LHCN-M2 (cell line): ENCODE data around the gene AADACL3. TPM values are rescaled to one million over a fixed set of nuclear protein-coding genes. Genes with fewer than 3 reads are reported as not detected.
A peak's percentile ranks its signal among the peaks of the same experiment; 100 is the strongest.
"Not testable (repeated sequence)": the region's sequence is repeated elsewhere in the genome, so short reads cannot be mapped to it uniquely, and the experiment has no call there.

Experiments
- DNase-seq: peaks from one replicate; pipeline ENCODE4 v3.0.0-alpha.2; 2012; ENCODE audit warnings: low read depth
- polyA plus RNA-seq: library from polyadenylated mRNA; unstranded; fragments of >200 nt; gene quantifications from one replicate; pipeline ENCODE4 v1.2.1, GENCODE V29; 2012; ENCODE audit warnings: missing spikeins
- total RNA-seq: library from RNA; depleted of rRNA; stranded (reverse); fragments of >200 nt; gene quantifications from 2 replicates; pipeline ENCODE4 v1.2.3, GENCODE V29; 2014; rRNA removed

AADACL3 gene
- not detected in 2 replicates for total RNA-seq
- not detected for polyA plus RNA-seq

GRCh38 chr1:12715896-12716437, at the start of gene AADACL3:
Gene AADACL3 (plus strand): TSS chr1:12716110. CDS start chr1:12716177, 67 bp downstream.
- no peak for DNase-seq

DNA sequence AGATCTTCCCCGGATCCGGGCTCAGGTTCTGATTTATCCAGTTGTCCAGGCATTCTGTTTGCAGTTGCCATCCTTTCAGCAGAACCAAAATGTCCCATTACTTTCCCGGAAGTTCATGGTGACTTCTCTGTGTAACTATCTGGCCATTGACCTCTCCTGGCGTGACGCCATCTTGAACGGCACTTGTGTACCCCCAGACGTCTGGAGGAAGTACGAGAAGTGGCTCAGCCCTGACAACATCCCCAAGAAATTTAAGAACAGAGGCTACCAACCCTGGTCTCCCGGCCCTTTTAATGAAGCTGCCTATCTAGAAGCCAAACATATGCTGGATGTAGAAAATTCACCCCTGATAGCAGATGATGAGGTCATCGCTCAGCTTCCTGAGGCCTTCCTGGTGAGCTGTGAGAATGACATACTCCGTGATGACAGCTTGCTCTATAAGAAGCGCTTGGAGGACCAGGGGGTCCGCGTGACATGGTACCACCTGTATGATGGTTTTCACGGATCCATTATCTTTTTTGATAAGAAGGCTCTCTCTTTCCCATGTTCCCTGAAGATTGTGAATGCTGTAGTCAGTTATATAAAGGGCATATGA, 49.7 kb upstream of the AADACL3 start:
- no peak for DNase-seq

DNA sequence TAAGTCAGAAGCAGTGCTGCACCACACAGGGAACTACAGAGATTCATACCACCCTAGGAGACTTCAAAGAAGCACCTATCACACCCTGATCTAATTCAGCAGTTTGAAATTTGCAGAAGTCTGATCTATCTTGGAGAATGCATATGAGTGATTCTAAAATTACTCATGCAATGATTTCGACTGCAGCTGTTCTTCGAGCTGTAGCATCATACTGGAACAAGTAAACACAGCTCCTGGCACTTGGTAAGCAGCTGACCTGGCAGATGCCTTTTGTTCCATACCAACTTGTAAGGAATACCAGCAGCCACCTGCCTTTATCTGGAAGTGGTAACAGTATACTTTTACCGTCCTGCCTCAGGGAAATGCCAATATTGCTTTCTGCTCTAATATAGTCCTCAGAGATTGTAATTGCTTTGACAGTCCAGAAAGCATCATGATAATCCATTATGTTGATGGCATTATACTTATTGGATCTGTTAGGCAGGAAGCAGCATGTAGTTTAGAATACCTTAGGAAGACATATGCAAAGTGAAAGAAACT, 46.3 kb upstream of the AADACL3 start:
- peak; percentile 91 for DNase-seq

DNA sequence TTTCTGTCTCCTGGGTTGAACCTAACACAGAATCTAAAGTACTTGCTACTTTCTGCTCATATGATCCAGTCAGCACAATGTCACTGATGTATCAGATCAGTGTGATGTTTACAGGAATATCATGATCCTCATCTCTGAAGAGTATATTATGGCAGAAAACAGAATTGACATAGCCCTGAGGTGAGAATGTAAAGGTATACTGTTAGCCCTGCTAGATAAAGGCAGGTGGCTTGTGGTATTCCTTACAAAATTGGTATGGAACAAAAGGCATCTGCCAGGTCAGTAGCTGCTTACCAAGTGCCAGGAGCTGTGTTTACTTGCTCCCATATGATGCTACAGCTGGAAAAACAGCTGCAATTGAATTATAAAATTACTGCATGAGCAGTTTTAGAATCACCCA, 41.6 kb upstream of the AADACL3 start:
- DNase-seq = no peak

DNA sequence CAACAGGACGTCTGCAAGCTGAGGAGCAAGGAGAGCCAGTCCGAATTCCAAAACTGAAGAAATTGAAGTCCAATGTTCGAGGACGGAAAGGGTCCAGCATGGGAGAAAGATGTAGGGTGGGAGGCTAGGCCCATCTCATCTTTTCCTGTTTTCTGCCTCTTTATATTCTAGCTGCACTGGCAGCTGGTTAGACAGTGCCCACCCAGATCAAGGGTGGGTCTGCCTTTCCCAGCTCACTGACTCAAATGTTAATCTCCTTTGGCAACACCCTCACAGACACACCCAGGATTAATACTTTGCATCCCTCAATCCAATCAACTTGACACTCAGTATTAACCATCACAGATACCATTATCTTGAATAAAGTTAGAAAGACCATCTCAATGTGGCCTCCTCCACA, 39.8 kb upstream of the AADACL3 start:
- not testable (repeated sequence) for DNase-seq

DNA sequence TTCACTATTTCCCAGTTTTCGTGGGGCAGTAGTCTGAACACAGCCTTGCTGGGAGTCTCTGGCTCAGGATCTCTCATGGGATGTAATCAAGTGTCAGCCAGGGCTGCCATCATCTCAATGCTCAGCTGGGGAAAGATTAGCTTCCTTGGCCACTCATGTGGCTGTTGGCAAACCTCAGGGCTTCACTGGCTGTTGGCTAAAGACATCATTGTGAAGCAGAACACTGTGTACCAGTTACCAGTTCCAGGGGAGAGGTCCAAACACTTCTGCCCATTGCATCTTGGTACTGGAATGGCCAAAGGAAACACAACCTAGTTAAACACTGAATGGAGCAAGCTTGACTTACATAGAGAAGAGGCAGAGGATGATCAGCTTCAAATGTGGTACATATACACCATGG, 38.3 kb upstream of the AADACL3 start:
- no peak for DNase-seq

DNA sequence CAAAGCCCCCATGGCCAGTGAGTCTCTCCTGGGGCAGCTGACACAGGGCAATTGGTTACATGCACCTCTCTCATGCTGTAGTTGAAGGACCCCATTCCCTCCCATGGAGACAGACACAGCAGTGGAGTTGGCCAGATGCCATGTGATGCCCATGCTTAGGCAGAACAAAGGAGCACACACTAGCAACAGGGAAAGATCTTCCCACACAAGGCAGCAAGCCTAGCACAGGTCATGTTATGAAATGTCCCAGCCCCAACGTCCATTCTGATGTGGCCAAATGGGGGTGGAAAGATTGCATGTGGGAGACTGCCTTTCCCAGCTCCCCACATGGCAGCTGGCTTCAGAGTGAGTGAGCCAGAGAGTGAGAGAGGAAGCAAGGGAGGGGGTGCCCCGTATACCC, 37.6 kb upstream of the AADACL3 start:
- no peak for DNase-seq

DNA sequence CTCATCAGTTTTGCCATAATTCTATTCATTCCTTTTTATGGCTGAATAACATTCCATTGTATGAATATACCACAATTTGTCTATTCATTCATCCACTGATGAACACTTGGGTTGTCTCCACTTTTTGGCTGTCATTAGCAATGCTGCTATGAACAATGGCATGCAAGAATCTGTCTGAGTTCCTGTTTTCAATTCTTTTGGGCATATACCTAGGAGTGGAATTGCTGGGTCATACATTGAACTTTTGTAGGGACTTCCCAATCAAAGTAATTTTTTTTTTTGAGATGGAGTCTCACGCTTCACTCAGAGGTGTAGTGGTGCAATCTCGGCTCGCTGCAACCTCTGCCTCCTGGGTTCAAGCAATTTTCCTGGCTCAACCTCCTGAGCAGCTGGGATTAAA, 37.1 kb upstream of the AADACL3 start:
- DNase-seq = no peak

GRCh38 chr1:12690156-12690555, 25.8 kb upstream of the AADACL3 start:
- no peak for DNase-seq

GRCh38 chr1:12692967-12693782, 22.7 kb upstream of the AADACL3 start:
- no peak for DNase-seq

DNA sequence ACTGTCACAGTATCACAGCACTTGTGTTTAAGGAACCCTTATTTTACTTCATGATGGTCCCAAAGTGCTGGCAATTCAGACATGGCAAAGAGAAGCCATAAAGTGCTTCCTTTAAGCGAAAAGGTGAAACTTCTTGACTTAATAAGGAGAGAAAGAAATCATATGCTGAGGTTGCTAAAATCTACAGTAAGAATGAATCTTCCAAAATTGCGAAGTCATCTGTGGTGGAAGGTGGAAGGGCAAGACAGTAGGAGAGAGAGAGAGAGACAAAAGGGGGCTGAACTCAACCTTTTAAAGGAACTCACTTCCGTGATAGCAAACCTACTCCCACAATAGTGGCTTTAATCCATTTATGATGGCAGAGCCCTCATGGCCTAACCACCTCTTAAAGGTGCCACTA, 19.3 kb upstream of the AADACL3 start:
- no peak for DNase-seq

GRCh38 chr1:12697397-12697796, 18.5 kb upstream of the AADACL3 start:
- no peak for DNase-seq

- DNase-seq = no peak
These were observed 12.0 kb upstream of the AADACL3 start for GRCh38 chr1:12703821-12704451.

DNA sequence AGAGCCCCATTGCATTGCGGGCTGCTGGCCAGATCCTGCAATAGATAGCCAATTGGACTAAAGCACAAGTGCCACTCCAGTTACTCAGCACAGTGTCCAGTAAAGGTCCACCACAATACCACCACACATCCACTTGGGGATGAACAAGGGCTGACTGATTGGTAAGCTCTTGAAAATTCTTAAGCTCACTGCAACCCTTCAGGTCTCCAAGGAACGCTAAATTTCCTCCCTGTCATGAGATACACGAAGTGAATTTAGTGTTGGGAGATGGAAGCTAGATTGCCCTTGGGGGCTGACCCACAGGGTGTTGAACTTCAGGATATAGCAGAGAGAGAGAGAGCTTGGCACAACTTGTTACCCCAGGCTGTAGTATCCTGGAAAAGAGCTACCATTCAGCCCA, 9.8 kb upstream of the AADACL3 start:
- no peak for DNase-seq

- no peak for DNase-seq
These were observed 7.4 kb upstream of the AADACL3 start for GRCh38 chr1:12708396-12709090.

DNA sequence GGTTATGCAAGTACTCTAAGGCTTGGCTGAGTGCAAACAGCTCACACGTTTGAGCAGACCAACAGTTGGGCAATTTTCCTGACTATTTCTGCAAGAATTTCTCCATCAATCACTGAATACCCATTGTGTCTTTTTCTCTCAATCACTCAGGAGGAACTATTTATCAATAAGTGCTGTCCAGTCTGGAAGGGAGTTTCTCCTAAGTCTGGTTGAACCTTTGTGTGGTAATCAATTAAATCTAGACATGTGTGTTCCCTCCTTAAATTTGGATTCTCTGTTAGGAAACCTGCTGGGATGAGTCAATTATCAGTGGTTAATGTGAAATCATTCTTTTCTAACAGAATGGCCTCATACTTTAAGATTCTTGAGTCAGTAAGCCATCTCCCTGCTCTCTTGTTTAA, 6.8 kb upstream of the AADACL3 start:
- no peak for DNase-seq

DNA sequence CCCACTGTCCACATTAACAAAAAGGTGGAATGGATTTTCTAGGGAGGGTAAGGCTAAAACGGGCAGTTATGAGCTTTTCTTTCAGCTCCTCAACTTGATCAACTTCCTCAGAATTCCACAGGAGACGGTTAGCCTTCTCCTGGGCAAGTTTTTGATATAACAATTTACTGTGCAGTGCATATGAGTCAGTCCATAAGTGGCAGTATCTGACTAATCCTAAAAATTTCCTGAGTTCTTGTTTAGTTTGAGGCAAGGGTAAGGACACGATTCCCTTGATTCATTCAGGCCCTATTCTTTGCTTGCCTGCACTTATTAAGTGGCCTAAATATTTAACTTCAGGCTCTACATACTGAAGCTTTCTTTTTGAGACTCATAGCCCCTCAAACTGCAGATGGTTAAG, 6.2 kb upstream of the AADACL3 start:
- DNase-seq = no peak

DNA sequence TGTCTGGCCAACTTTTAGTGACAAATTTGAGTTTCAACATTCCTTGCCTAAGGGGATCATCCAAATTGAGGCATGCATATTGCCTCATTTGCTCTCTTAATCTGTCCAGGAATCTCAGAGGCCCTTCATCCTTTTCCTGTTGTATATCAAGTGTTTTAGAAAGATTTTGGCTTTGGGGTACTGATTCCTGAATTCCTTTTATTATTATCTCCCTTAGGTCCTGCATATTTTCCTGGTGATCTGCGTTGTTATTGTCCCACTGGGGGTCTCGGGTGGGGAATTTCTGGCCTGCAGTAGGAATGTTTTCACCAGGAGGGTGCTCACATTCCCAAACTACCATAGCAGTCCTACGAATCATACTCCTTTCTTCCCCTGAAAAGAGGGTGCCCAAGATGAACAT, 4.4 kb upstream of the AADACL3 start:
- DNase-seq = no peak

- DNase-seq = no peak
These were observed 3.8 kb upstream of the AADACL3 start for GRCh38 chr1:12712076-12712475.

- DNase-seq = no peak
These were observed 3.0 kb upstream of the AADACL3 start for GRCh38 chr1:12712929-12713328.

- not testable (repeated sequence) for DNase-seq
These were observed 2.3 kb upstream of the AADACL3 start for GRCh38 chr1:12713651-12714050.
